SKM-1 treated with dmso at 0.1 percent for 144 hours (cell line): ENCODE results near the gene NDUFA5.
A peak's percentile ranks its signal among the peaks of the same experiment; 100 is the strongest.
"Not testable (repeated sequence)": the region's sequence is repeated elsewhere in the genome, so short reads cannot be mapped to it uniquely, and the experiment has no call there.

Source experiments
- DNase-seq: peaks from one replicate; lab custom pipeline; 2025; ENCODE audit not compliant: unreplicated experiment; lab: John Stamatoyannopoulos, UW

NDUFA5 gene

GRCh38 chr7:123558289-123558874 lies 764 bp upstream of the NDUFA5 start:
- DNase-seq = no peak

GRCh38 chr7:123557016-123557397 lies 611 bp downstream of the NDUFA5 start:
- no peak for DNase-seq

- no peak for DNase-seq
Observed at GRCh38 chr7:123555484-123555883, 2.1 kb downstream of the NDUFA5 start.

- no peak for DNase-seq
Observed at GRCh38 chr7:123553159-123553558, 4.5 kb downstream of the NDUFA5 start.

- DNase-seq = no peak
Observed at GRCh38 chr7:123552641-123553040, 5.0 kb downstream of the NDUFA5 start.

GRCh38 chr7:123552134-123552533 lies 5.5 kb downstream of the NDUFA5 start:
- not testable (repeated sequence) for DNase-seq

GRCh38 chr7:123548406-123548805 lies 9.2 kb downstream of the NDUFA5 start:
- no peak for DNase-seq

GRCh38 chr7:123539871-123540270 lies 17.7 kb downstream of the NDUFA5 start:
- no peak for DNase-seq

GRCh38 chr7:123538897-123539296 lies 18.7 kb downstream of the NDUFA5 start:
- no peak for DNase-seq

GRCh38 chr7:123538189-123538714 lies 19.4 kb downstream of the NDUFA5 start:
- no peak for DNase-seq

GRCh38 chr7:123537026-123537642 lies 20.5 kb downstream of the NDUFA5 start:
- no peak for DNase-seq

GRCh38 chr7:123535517-123535916 lies 22.1 kb downstream of the NDUFA5 start:
- DNase-seq = no peak

- peak; percentile 95 for DNase-seq
Observed at GRCh38 chr7:123534383-123535260, 23.0 kb downstream of the NDUFA5 start, which contains the start of gene IQUB. TSS of gene IQUB (minus strand) at chr7:123534595. CDS start at chr7:123512340, 22,255 bp downstream.

GRCh38 chr7:123533929-123534382 lies 23.7 kb downstream of the NDUFA5 start:
- DNase-seq = no peak

GRCh38 chr7:123533553-123533917 lies 24.1 kb downstream of the NDUFA5 start:
- no peak for DNase-seq

GRCh38 chr7:123532788-123533552 lies 24.6 kb downstream of the NDUFA5 start:
- not testable (repeated sequence) for DNase-seq

GRCh38 chr7:123532343-123532742 lies 25.3 kb downstream of the NDUFA5 start:
- DNase-seq = not testable (repeated sequence)

- not testable (repeated sequence) for DNase-seq
Observed at GRCh38 chr7:123530035-123530591, 27.5 kb downstream of the NDUFA5 start.

- no peak for DNase-seq
Observed at GRCh38 chr7:123528265-123528664, 29.4 kb downstream of the NDUFA5 start.

- DNase-seq = not testable (repeated sequence)
Observed at GRCh38 chr7:123527712-123528225, 29.8 kb downstream of the NDUFA5 start.
